Myocyte (in vitro differentiated cells): ENCODE data around the gene SRPK3. TPM values are rescaled to one million over a fixed set of nuclear protein-coding genes. Genes with fewer than 3 reads are reported as not detected.
A peak's percentile ranks its signal among the peaks of the same experiment; 100 is the strongest.

ENCODE experiments used
- DNase-seq: peaks from one replicate; pipeline ENCODE4 v3.0.0-alpha.2; 2012; ENCODE audit warnings: low read depth
- total RNA-seq: library from RNA; depleted of rRNA; stranded (reverse); fragments of >200 nt; gene quantifications from 2 replicates; pipeline ENCODE4 v1.2.3, GENCODE V29; 2014

Gene SRPK3
- total RNA-seq, 1 donor from 2014 or later, result 252 TPM

- DNase-seq, result peak; percentile 75
Measured at GRCh38 chrX:153781428-153782047, 697 bp downstream of the SRPK3 start.

- DNase-seq, result peak; percentile 79
Measured at GRCh38 chrX:153782313-153782712, 1.5 kb downstream of the SRPK3 start.

GRCh38 chrX:153782871-153783270 lies 2.0 kb downstream of the SRPK3 start:
- DNase-seq, result no peak

GRCh38 chrX:153783378-153784013 lies 2.7 kb downstream of the SRPK3 start:
- DNase-seq, result no peak

- DNase-seq, result no peak
Measured at GRCh38 chrX:153784325-153784967, 3.6 kb downstream of the SRPK3 start.

- no peak for DNase-seq
Measured at GRCh38 chrX:153786669-153787068, 5.8 kb downstream of the SRPK3 start.

GRCh38 chrX:153789654-153790053 lies 8.8 kb downstream of the SRPK3 start:
- no peak for DNase-seq

GRCh38 chrX:153791104-153791852 lies 10.4 kb downstream of the SRPK3 start:
- no peak for DNase-seq

GRCh38 chrX:153792368-153792767 lies 11.5 kb downstream of the SRPK3 start:
- no peak for DNase-seq

GRCh38 chrX:153793291-153793690 lies 12.4 kb downstream of the SRPK3 start:
- no peak for DNase-seq

- peak; percentile 93 for DNase-seq
Measured at GRCh38 chrX:153794018-153794896, 13.4 kb downstream of the SRPK3 start, which contains the start of the genes IDH3G and SSR4. Gene IDH3G (minus strand): TSS chrX:153794375. CDS start chrX:153794326, 49 bp downstream. Gene SSR4 (plus strand): TSS chrX:153794668. CDS start chrX:153794688, 20 bp downstream.

GRCh38 chrX:153794897-153795816 lies 14.3 kb downstream of the SRPK3 start:
- DNase-seq, result no peak

GRCh38 chrX:153797415-153798015 lies 16.7 kb downstream of the SRPK3 start:
- no peak for DNase-seq

- no peak for DNase-seq
Measured at GRCh38 chrX:153799326-153799725, 18.5 kb downstream of the SRPK3 start.

GRCh38 chrX:153800177-153800722 lies 19.4 kb downstream of the SRPK3 start:
- no peak for DNase-seq

- no peak for DNase-seq
Measured at GRCh38 chrX:153800746-153801145, 19.9 kb downstream of the SRPK3 start.

GRCh38 chrX:153801669-153802068 lies 20.8 kb downstream of the SRPK3 start:
- no peak for DNase-seq

- no peak for DNase-seq
Measured at GRCh38 chrX:153802513-153803045, 21.7 kb downstream of the SRPK3 start.
